ENCODE data around the gene SLC18B1. TPM values are rescaled to one million over a fixed set of nuclear protein-coding genes. Genes with fewer than 3 reads are reported as not detected.

SLC18B1 gene
- polyA plus RNA-seq, 2 of the 4 experiments (the other 2 are of a cell fraction): 4.5 to 17.4 TPM

DNA sequence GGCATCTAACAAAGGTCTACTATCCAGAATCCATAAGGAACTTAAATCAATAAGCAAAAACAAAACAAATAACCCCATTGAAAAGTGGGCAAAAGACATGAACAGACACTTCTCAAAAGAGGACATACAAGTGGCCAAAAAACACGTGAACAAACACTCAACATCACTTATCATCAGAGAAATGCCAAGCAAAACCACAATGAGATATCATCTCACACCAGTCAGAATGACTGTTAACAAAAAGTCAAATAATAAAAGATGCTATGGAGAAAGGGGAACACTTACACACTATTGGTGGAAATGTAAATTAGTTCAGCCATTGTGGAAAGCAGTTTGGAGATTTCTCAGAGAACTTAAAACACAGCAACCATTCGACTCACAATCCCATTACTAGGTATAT, 65.2 kb downstream of the SLC18B1 start:
- no peak overlapping the region for H3K27ac ChIP-seq
- H3K9me3 ChIP-seq: no peaks in the 10 kb centered on the region
- no peak overlapping the region for H3K4me2 ChIP-seq
- DNase-seq (ENCODE audit: low read depth in 1 of 2, low spot score in 1 of 2): no peak
- H3K4me1 ChIP-seq: peaks cover 30% of the 10 kb centered on the region
- ChIA-PET POLR2A (no interaction called here), CTCF (no interaction called here)
- FAIRE-seq: no peak
- H3K4me3 ChIP-seq: no peak overlapping the region
- TF ChIP-seq CEBPB (IDR thresholded peaks at IDR 0.05): no peak
- TF ChIP-seq, protein P1, sequence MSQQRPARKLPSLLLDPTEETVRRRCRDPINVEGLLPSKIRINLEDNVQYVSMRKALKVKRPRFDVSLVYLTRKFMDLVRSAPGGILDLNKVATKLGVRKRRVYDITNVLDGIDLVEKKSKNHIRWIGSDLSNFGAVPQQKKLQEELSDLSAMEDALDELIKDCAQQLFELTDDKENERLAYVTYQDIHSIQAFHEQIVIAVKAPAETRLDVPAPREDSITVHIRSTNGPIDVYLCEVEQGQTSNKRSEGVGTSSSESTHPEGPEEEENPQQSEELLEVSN (IDR thresholded peaks at IDR 0.05; ENCODE audit: borderline replicate concordance, low read depth): no peak
- TF ChIP-seq RCOR1 (IDR thresholded peaks at IDR 0.05; ENCODE audit: low read depth, low read length): no peak
- TF ChIP-seq JUNB (IDR thresholded peaks at IDR 0.05): no peak
- TF ChIP-seq, protein P2, sequence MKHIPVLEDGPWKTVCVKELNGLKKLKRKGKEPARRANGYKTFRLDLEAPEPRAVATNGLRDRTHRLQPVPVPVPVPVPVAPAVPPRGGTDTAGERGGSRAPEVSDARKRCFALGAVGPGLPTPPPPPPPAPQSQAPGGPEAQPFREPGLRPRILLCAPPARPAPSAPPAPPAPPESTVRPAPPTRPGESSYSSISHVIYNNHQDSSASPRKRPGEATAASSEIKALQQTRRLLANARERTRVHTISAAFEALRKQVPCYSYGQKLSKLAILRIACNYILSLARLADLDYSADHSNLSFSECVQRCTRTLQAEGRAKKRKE (CRISPR knock-in tag; IDR thresholded peaks at IDR 0.05; ENCODE audit: low read depth): no peak
- no peak for TF ChIP-seq FOXS1 (CRISPR knock-in tag; IDR thresholded peaks at IDR 0.05)
- no peak for TF ChIP-seq EHF (CRISPR knock-in tag; IDR thresholded peaks at IDR 0.05)
- TF ChIP-seq HOXB13 (CRISPR knock-in tag; IDR thresholded peaks at IDR 0.05; ENCODE audit: low read depth): no peak
- TF ChIP-seq, protein P3, sequence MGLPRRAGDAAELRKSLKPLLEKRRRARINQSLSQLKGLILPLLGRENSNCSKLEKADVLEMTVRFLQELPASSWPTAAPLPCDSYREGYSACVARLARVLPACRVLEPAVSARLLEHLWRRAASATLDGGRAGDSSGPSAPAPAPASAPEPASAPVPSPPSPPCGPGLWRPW (IDR thresholded peaks at IDR 0.05): no peak
- TF ChIP-seq NPAS2 (CRISPR knock-in tag; IDR thresholded peaks at IDR 0.05; ENCODE audit: borderline replicate concordance): no peak
- TF ChIP-seq POLR2AphosphoS2 (conservative IDR thresholded peaks at IDR 0.05; ENCODE audit: low read length): no peak
- TF ChIP-seq, protein P4, sequence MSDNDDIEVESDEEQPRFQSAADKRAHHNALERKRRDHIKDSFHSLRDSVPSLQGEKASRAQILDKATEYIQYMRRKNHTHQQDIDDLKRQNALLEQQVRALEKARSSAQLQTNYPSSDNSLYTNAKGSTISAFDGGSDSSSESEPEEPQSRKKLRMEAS (IDR thresholded peaks at IDR 0.05): no peak
- TF ChIP-seq, protein P5, sequence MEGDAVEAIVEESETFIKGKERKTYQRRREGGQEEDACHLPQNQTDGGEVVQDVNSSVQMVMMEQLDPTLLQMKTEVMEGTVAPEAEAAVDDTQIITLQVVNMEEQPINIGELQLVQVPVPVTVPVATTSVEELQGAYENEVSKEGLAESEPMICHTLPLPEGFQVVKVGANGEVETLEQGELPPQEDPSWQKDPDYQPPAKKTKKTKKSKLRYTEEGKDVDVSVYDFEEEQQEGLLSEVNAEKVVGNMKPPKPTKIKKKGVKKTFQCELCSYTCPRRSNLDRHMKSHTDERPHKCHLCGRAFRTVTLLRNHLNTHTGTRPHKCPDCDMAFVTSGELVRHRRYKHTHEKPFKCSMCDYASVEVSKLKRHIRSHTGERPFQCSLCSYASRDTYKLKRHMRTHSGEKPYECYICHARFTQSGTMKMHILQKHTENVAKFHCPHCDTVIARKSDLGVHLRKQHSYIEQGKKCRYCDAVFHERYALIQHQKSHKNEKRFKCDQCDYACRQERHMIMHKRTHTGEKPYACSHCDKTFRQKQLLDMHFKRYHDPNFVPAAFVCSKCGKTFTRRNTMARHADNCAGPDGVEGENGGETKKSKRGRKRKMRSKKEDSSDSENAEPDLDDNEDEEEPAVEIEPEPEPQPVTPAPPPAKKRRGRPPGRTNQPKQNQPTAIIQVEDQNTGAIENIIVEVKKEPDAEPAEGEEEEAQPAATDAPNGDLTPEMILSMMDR (IDR thresholded peaks at IDR 0.05): no peak
- TF ChIP-seq MYC (IDR thresholded peaks at IDR 0.05; ENCODE audit: borderline replicate concordance, low read length): no peak
- TF ChIP-seq FOSL2 (IDR thresholded peaks at IDR 0.05): no peak
- TF ChIP-seq FOSL2 (CRISPR knock-in tag; IDR thresholded peaks at IDR 0.05): no peak
- TF ChIP-seq, protein P6, sequence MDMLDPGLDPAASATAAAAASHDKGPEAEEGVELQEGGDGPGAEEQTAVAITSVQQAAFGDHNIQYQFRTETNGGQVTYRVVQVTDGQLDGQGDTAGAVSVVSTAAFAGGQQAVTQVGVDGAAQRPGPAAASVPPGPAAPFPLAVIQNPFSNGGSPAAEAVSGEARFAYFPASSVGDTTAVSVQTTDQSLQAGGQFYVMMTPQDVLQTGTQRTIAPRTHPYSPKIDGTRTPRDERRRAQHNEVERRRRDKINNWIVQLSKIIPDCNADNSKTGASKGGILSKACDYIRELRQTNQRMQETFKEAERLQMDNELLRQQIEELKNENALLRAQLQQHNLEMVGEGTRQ (IDR thresholded peaks at IDR 0.05): no peak
- TF ChIP-seq, protein P7, sequence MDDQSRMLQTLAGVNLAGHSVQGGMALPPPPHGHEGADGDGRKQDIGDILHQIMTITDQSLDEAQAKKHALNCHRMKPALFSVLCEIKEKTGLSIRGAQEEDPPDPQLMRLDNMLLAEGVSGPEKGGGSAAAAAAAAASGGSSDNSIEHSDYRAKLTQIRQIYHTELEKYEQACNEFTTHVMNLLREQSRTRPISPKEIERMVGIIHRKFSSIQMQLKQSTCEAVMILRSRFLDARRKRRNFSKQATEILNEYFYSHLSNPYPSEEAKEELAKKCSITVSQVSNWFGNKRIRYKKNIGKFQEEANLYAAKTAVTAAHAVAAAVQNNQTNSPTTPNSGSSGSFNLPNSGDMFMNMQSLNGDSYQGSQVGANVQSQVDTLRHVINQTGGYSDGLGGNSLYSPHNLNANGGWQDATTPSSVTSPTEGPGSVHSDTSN (IDR thresholded peaks at IDR 0.05): no peak
- ATAC-seq: no peak
- 73% methylated on average over 2 of the region's 2 CpGs for WGBS (ENCODE audit: missing lambda C conversion rate)

DNA sequence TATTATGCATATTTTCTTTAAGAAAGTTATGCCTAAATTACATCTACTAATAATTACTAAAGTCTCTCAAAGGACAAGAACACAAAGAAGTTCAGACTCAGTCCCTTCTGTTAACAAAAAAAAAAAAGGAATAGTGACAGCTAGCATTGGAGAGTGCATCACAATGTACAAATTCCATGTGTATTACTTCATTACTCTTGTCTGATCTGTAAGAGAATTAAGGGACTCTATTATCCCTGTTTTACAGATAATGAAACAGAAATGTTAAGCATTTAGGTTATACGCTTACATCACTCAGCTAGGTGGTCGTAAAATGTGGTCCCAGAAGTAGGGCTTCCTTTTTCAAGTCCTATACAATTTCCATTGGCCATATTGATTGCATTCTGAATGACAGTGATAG, 67.4 kb downstream of the SLC18B1 start:
- DNase-seq (ENCODE audit: low read depth in 1 of 2, low spot score in 1 of 2): no peak
- no peak overlapping the region for H3K4me3 ChIP-seq
- WGBS (ENCODE audit: missing lambda C conversion rate): 65% methylated on average over 2 of the region's 2 CpGs
- CTCF ChIA-PET: interaction anchor here (0.8 to 1.4 kb wide), 3 partner anchors 15 to 201 kb away, joined by 3 to 4 read pairs (median 3); no protein-coding TSS in a partner anchor
- peaks cover 30% of the 10 kb centered on the region for H3K4me1 ChIP-seq
- H3K27ac ChIP-seq: peak overlapping the region; percentile 6 to 34; a peak in 2 of 6 replicates
- TF ChIP-seq EP300 (IDR thresholded peaks at IDR 0.05) (no peak), CHD2 (IDR thresholded peaks at IDR 0.05; ENCODE audit: low read length, partially characterized antibody) (no peak), CBX8 (IDR thresholded peaks at IDR 0.05) (no peak), SMC3 (IDR thresholded peaks at IDR 0.05) (no peak), TFCP2L1 (CRISPR knock-in tag; IDR thresholded peaks at IDR 0.05) (no peak), RARB (CRISPR knock-in tag; IDR thresholded peaks at IDR 0.05) (no peak), SREBF2 (IDR thresholded peaks at IDR 0.05) (no peak), MAZ (IDR thresholded peaks at IDR 0.05; ENCODE audit: borderline replicate concordance, low read depth, low read length) (no peak)
- TF ChIP-seq, protein P8, sequence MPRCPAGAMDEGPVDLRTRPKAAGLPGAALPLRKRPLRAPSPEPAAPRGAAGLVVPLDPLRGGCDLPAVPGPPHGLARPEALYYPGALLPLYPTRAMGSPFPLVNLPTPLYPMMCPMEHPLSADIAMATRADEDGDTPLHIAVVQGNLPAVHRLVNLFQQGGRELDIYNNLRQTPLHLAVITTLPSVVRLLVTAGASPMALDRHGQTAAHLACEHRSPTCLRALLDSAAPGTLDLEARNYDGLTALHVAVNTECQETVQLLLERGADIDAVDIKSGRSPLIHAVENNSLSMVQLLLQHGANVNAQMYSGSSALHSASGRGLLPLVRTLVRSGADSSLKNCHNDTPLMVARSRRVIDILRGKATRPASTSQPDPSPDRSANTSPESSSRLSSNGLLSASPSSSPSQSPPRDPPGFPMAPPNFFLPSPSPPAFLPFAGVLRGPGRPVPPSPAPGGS (IDR thresholded peaks at IDR 0.05): no peak
- TF ChIP-seq, protein P9, sequence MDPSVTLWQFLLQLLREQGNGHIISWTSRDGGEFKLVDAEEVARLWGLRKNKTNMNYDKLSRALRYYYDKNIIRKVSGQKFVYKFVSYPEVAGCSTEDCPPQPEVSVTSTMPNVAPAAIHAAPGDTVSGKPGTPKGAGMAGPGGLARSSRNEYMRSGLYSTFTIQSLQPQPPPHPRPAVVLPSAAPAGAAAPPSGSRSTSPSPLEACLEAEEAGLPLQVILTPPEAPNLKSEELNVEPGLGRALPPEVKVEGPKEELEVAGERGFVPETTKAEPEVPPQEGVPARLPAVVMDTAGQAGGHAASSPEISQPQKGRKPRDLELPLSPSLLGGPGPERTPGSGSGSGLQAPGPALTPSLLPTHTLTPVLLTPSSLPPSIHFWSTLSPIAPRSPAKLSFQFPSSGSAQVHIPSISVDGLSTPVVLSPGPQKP (IDR thresholded peaks at IDR 0.05; ENCODE audit: low read depth, low read length): no peak
- H3K9me3 ChIP-seq: no peaks in the 10 kb centered on the region
- peak overlapping the region; percentile 60 for H3K4me2 ChIP-seq
- no peak for FAIRE-seq
- no peak for ATAC-seq
- POLR2A ChIA-PET: no interaction called here

Data from A549 (cell line).